ENCODE measurements around the gene GRIFIN. TPM values are rescaled to one million over a fixed set of nuclear protein-coding genes. Genes with fewer than 3 reads are reported as not detected.

Gene GRIFIN
- total and polyA plus RNA-seq, 4 donors = not detected

DNA sequence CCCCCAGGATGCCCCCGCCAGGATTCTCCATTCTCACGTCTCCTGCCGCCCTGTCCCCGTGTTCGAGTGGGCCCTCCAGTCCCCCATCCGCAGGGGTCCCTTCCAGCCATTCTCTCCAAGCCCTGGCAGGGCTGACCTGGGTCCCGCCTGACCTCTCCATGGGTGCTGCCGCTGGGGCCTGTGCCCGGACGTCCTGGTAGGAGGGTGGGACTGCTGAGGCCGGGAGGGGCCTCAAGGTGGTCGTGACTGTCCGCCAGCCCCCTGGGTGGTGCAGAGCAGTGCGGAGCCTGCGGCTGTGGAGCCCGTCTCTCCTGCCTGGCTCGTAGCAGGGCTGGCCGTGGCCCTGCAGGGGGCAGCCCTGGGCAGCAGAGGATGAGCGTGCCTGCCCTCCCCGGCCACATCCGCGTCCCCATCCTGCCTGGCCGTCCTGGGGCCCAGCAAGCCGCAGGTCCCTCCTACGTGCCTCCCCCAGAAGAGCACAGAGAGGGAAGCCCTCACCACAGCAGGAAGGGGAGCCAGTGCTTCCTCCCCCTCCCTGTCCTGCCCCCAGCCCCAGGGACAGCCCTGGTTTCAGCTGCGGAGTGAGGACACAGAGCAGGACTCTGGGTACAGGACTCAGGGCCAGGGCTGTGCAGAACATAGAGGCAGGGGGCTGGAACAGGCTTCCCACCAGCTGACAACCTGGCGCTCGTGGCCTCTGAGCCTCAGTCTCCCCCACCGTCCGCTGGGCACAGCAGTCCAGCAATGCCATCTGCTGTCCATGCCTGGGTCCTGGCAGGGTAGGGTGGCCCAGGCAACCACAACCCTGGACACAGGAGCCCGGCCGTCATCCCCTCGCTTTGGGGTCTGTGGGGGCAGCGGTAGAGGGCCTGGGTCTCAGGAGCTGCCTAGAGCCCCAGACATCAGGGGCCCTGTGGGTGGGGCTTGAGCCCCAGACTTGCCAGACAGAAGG, 1.5 kb upstream of the GRIFIN start:
- 30 to 31% methylated on average over 34 of the region's 34 CpGs for WGBS, 2 donors
- peak; percentile 55 to 67 (median 63) for DNase-seq
- no peak overlapping the region for H3K9ac ChIP-seq (ENCODE audit: insufficient read depth in 1 of 2, low read length in 2 of 2)

DNA sequence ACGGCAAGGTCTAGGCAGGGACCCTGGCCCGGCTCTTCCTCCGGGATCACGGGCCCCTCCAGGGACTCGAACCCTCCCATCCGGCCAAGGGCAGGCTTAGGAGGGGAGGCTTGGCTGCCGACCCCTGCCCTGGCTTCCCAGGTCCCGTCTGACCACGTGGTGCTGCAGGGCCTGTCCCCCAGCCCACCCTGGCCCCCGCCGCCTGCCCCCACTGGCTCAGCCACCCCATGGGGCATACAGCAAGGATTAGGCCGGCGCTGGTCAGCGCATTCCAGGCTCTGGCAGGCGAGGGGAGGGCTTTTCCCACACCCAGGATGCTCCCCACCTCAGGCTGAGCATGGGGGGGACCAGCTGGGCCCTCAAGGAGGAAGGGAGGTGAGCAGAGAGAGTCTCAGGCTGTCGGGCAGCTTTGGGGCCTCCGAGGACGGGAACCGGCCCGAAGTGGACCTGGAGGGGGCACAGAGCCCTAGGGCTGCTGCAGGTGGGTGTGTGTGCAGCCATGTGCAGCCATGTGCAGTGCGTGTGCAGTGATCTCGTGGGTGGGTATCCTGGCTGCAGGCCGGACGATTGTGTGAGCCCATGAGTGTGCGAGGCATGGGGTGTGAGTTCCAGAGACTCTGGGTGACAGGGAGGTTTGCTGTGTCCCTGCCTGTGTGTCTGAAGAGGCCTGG, 713 bp upstream of the GRIFIN start:
- no peak for TF ChIP-seq CTCF (IDR thresholded peaks at IDR 0.05; ENCODE audit: control extremely low read depth, extremely low read depth)
- DNase-seq = no peak
- WGBS, 2 donors = 82 to 89% methylated on average over 25 of the region's 25 CpGs
- Histone ChIP-seq H3K9ac (ENCODE audit: insufficient read depth in 1 of 2, low read length in 2 of 2) (no peak overlapping the region), H3K27me3 (ENCODE audit: control insufficient read depth in 3 of 3, insufficient read depth in 3 of 3, low read length in 2 of 3) (peaks cover 0 to 9% (median 0%) of the 10 kb centered on the region in 3 donors), H3K27ac (ENCODE audit: low read depth in 1 of 2, low read length in 1 of 2) (no peak overlapping the region), H3K4me1 (ENCODE audit: control insufficient read depth in 5 of 5, insufficient read depth in 5 of 5, low read length in 5 of 5) (peaks cover 0 to 18% (median 8%) of the 10 kb centered on the region in 5 donors), H3K4me3 (no peak overlapping the region), H3K36me3 (ENCODE audit: control insufficient read depth in 4 of 4, insufficient read depth in 4 of 4, low read length in 4 of 4) (no peaks in the 10 kb centered on the region), H3K9me3 (ENCODE audit: control insufficient read depth in 4 of 4, insufficient read depth in 3 of 4, low read length in 3 of 4) (no peaks in the 10 kb centered on the region)
- no peak for ATAC-seq (ENCODE audit: insufficient read depth, low FRiP score)

More for the DNA sequence above, 1.5 kb upstream of the GRIFIN start:
- ATAC-seq (ENCODE audit: insufficient read depth, low FRiP score) = peak; percentile 82
- Histone ChIP-seq H3K4me3 (no peak overlapping the region), H3K4me1 (ENCODE audit: control insufficient read depth in 5 of 5, insufficient read depth in 5 of 5, low read length in 5 of 5) (peaks cover 0 to 18% (median 8%) of the 10 kb centered on the region in 5 donors), H3K27ac (ENCODE audit: low read depth in 1 of 2, low read length in 1 of 2) (no peak overlapping the region), H3K36me3 (ENCODE audit: control insufficient read depth in 4 of 4, insufficient read depth in 4 of 4, low read length in 4 of 4) (no peaks in the 10 kb centered on the region), H3K9me3 (ENCODE audit: control insufficient read depth in 4 of 4, insufficient read depth in 3 of 4, low read length in 3 of 4) (peaks cover 0 to 2% (median 0%) of the 10 kb centered on the region in 4 donors), H3K27me3 (ENCODE audit: control insufficient read depth in 3 of 3, insufficient read depth in 3 of 3, low read length in 2 of 3) (peaks cover 0 to 9% (median 0%) of the 10 kb centered on the region in 3 donors)
- TF ChIP-seq CTCF (IDR thresholded peaks at IDR 0.05; ENCODE audit: control extremely low read depth, extremely low read depth) = peak; percentile 85

GRCh38 chr7:2475678-2476015, 551 bp downstream of the GRIFIN start:
- H3K4me3 ChIP-seq = no peak overlapping the region
- H3K9me3 ChIP-seq (ENCODE audit: control insufficient read depth in 4 of 4, insufficient read depth in 3 of 4, low read length in 3 of 4) = no peaks in the 10 kb centered on the region
- H3K9ac ChIP-seq (ENCODE audit: insufficient read depth in 1 of 2, low read length in 2 of 2) = no peak overlapping the region
- DNase-seq (no peak), ATAC-seq (ENCODE audit: insufficient read depth, low FRiP score) (no peak)
- peaks cover 0 to 22% (median 12%) of the 10 kb centered on the region in 5 donors for H3K4me1 ChIP-seq (ENCODE audit: control insufficient read depth in 5 of 5, insufficient read depth in 5 of 5, low read length in 5 of 5)
- H3K27me3 ChIP-seq (ENCODE audit: control insufficient read depth in 3 of 3, insufficient read depth in 3 of 3, low read length in 2 of 3) = peaks cover 0 to 7% (median 0%) of the 10 kb centered on the region in 3 donors
- 94 to 98% methylated on average over 18 of the region's 18 CpGs for WGBS, 2 donors
- TF ChIP-seq CTCF (IDR thresholded peaks at IDR 0.05; ENCODE audit: control extremely low read depth, extremely low read depth) = no peak
- no peaks in the 10 kb centered on the region for H3K36me3 ChIP-seq (ENCODE audit: control insufficient read depth in 4 of 4, insufficient read depth in 4 of 4, low read length in 4 of 4)
- no peak overlapping the region for H3K27ac ChIP-seq (ENCODE audit: low read depth in 1 of 2, low read length in 1 of 2)
